Stimulated activated naive CD8-positive, alpha-beta T cell treated with anti-CD3 and anti-CD28 coated beads, Interleukin-15, Interleukin-2, amounts not matched to agents 100 ng/mL and 50 ng/mL, for 24 hours (primary cell): ENCODE results near the gene TENM4.

Source experiments
- H3K27ac Mint-ChIP-seq: one replicate; pipeline ENCODE4 v1.8.0; 2021; ENCODE audit warnings: mild to moderate bottlenecking, mixed read lengths
- H3K27me3 Mint-ChIP-seq: one replicate; pipeline ENCODE4 v1.8.0; 2021; ENCODE audit warnings: mixed read lengths
- H3K36me3 Mint-ChIP-seq: one replicate; pipeline ENCODE4 v1.8.0; 2021; ENCODE audit warnings: low read depth, mixed read lengths
- H3K4me1 Mint-ChIP-seq: one replicate; pipeline ENCODE4 v1.8.0; 2021; ENCODE audit warnings: low read depth, mixed read lengths
- H3K4me3 Mint-ChIP-seq: one replicate; pipeline ENCODE4 v1.8.0; 2021; ENCODE audit warnings: mild to moderate bottlenecking, mixed read lengths
- H3K9me3 Mint-ChIP-seq: one replicate; pipeline ENCODE4 v1.8.0; 2021; ENCODE audit warnings: mixed read lengths

The TENM4 gene

DNA sequence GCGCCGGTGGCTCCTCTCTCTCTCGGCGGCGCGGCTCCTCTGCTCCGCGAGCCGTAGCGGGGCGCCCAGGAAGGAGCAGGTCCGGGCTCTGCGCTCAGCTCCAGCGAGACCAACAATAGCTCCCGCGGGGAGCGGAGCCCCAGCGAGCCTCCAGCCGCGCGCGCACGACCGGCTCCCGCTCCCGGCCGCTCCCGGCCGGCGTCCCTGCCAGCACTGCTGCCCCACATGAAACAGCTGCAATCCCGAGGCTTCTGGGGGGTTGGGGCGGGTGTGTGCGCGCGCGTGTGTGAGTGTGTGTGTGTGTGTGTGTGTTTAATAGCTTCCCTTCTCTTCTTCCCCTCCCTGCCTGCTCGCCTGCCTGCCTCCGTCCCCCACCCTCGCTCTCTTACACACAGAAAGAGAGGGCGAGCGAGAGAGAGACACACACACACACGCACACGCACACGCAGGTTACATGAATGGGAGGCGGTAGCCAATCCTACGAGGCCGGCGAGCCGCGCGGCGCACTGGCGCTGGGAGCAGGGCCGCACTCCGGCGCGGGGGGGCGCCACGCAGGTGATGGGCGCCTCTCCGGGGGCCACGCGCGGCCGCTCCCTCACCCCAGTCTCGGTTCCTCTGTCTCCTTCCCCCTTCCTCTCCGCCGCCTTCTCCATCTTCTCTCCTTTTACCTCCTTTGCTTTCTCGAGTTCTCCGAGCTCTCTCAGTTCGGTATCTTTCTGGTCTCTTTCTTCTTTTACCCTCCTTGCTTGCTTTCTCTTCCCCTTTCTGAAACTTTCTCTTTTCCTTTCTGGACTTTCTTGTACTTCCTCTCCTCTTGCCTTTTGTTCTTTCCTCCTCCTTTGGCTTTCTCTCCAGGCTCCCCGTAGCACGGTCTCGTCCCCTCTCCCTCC lies at the start of gene TENM4:
Gene TENM4, minus strand, starts transcription at position 460 of the 890 bp plus-strand sequence. CDS start 371,086 bp downstream, outside the sequence.
- peaks cover 14% of the 10 kb centered on the region for H3K4me1 Mint-ChIP-seq
- H3K27me3 Mint-ChIP-seq: peaks cover 70% of the 10 kb centered on the region
- no peaks in the 10 kb centered on the region for H3K36me3 Mint-ChIP-seq
- no peaks in the 10 kb centered on the region for H3K9me3 Mint-ChIP-seq
- H3K4me3 Mint-ChIP-seq: peak within 1 kb of the TSS; percentile 70
- H3K27ac Mint-ChIP-seq: no peak within 1 kb of the TSS

GRCh38 chr11:79488286-79488685 lies 47.5 kb upstream of the TENM4 start:
- H3K27me3 Mint-ChIP-seq: peaks cover 13% of the 10 kb centered on the region
- no peaks in the 10 kb centered on the region for H3K36me3 Mint-ChIP-seq
- no peak overlapping the region for H3K27ac Mint-ChIP-seq
- no peaks in the 10 kb centered on the region for H3K4me1 Mint-ChIP-seq
- H3K9me3 Mint-ChIP-seq: no peaks in the 10 kb centered on the region
- no peak overlapping the region for H3K4me3 Mint-ChIP-seq

DNA sequence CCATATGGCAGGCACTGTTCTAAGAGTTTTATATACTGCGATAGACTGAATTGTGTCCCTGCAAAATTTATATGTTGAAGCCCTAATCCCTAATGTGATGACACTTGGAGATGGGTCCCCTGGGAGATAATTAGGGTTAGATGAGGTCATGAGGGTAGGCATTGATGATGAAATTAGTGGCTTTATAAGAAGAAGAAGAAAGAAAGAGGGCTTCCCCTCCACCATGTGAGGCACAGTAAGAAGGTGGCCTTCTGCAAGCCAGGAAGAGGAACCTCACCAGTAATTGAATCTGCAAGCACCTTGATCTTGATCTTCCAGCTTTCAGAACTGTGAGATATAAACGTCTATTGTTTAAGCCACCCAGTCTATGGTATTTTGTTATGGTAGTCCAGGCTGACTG lies 46.6 kb upstream of the TENM4 start:
- Mint-ChIP-seq H3K27ac (no peak overlapping the region), H3K36me3 (no peaks in the 10 kb centered on the region), H3K9me3 (no peaks in the 10 kb centered on the region), H3K4me3 (no peak overlapping the region), H3K27me3 (peaks cover 11% of the 10 kb centered on the region), H3K4me1 (no peaks in the 10 kb centered on the region)

GRCh38 chr11:79486242-79486984 lies 45.6 kb upstream of the TENM4 start:
- Mint-ChIP-seq H3K27me3 (peaks cover 11% of the 10 kb centered on the region), H3K27ac (no peak overlapping the region), H3K4me3 (no peak overlapping the region), H3K36me3 (no peaks in the 10 kb centered on the region), H3K9me3 (no peaks in the 10 kb centered on the region), H3K4me1 (no peaks in the 10 kb centered on the region)

GRCh38 chr11:79485694-79486093 lies 44.9 kb upstream of the TENM4 start:
- Mint-ChIP-seq H3K4me3 (no peak overlapping the region), H3K4me1 (no peaks in the 10 kb centered on the region), H3K36me3 (no peaks in the 10 kb centered on the region), H3K27ac (no peak overlapping the region), H3K27me3 (peaks cover 11% of the 10 kb centered on the region), H3K9me3 (no peaks in the 10 kb centered on the region)

GRCh38 chr11:79484872-79485271 lies 44.0 kb upstream of the TENM4 start:
- H3K27ac Mint-ChIP-seq: no peak overlapping the region
- H3K36me3 Mint-ChIP-seq: no peaks in the 10 kb centered on the region
- no peaks in the 10 kb centered on the region for H3K4me1 Mint-ChIP-seq
- peaks cover 11% of the 10 kb centered on the region for H3K27me3 Mint-ChIP-seq
- H3K9me3 Mint-ChIP-seq: no peaks in the 10 kb centered on the region
- no peak overlapping the region for H3K4me3 Mint-ChIP-seq

GRCh38 chr11:79482800-79483199 lies 42.0 kb upstream of the TENM4 start:
- H3K4me1 Mint-ChIP-seq: no peaks in the 10 kb centered on the region
- peaks cover 11% of the 10 kb centered on the region for H3K27me3 Mint-ChIP-seq
- H3K27ac Mint-ChIP-seq: no peak overlapping the region
- H3K9me3 Mint-ChIP-seq: no peaks in the 10 kb centered on the region
- H3K36me3 Mint-ChIP-seq: no peaks in the 10 kb centered on the region
- no peak overlapping the region for H3K4me3 Mint-ChIP-seq

DNA sequence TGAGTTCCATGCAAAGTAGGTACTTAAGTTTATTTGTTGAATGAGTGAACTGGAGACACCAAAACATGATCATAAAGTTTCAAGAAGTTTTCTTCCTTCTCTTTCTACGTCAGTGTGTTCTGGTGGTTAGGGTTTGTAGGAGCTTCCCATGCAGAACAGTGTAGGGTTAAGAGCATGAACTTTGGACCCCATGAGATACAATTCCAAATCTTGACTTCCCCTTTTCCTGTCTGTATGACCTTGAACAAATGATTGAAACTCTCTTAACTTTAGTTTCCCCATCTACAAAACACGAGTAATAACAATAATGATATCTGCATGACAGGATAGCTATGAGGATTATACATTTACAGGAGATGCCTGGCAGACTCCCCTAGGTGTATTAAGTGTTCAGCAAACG lies 41.0 kb upstream of the TENM4 start:
- Mint-ChIP-seq H3K27ac (no peak overlapping the region), H3K4me1 (no peaks in the 10 kb centered on the region), H3K27me3 (peaks cover 15% of the 10 kb centered on the region), H3K36me3 (no peaks in the 10 kb centered on the region), H3K9me3 (peaks cover 6% of the 10 kb centered on the region), H3K4me3 (no peak overlapping the region)

DNA sequence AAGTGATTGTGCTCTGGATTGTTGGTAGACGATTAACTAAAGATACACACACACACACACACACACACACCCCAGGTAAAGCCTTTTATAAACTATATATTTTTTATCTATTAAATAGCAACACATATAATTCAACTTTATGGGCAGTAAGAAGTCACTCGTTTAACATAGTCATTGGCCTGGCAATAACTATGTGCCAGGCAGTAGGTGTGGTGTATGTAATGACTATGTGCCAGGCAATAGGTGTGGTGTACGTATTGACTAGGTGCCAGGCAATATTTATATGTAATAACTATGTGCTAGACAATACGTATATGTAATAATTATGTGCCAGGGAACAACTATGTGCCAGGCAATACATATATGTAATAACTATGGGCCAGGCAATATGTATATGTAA lies 40.0 kb upstream of the TENM4 start:
- Mint-ChIP-seq H3K4me3 (no peak overlapping the region), H3K27me3 (peaks cover 10% of the 10 kb centered on the region), H3K4me1 (no peaks in the 10 kb centered on the region), H3K27ac (no peak overlapping the region), H3K9me3 (peaks cover 6% of the 10 kb centered on the region), H3K36me3 (no peaks in the 10 kb centered on the region)

GRCh38 chr11:79472819-79473529 lies 32.1 kb upstream of the TENM4 start:
- H3K4me1 Mint-ChIP-seq: no peaks in the 10 kb centered on the region
- H3K27ac Mint-ChIP-seq: no peak overlapping the region
- no peak overlapping the region for H3K4me3 Mint-ChIP-seq
- H3K36me3 Mint-ChIP-seq: no peaks in the 10 kb centered on the region
- H3K27me3 Mint-ChIP-seq: peaks cover 23% of the 10 kb centered on the region
- peaks cover 6% of the 10 kb centered on the region for H3K9me3 Mint-ChIP-seq

GRCh38 chr11:79471071-79471844 lies 30.4 kb upstream of the TENM4 start:
- H3K4me3 Mint-ChIP-seq: no peak overlapping the region
- H3K36me3 Mint-ChIP-seq: no peaks in the 10 kb centered on the region
- no peaks in the 10 kb centered on the region for H3K4me1 Mint-ChIP-seq
- H3K9me3 Mint-ChIP-seq: no peaks in the 10 kb centered on the region
- H3K27me3 Mint-ChIP-seq: peaks cover 24% of the 10 kb centered on the region
- H3K27ac Mint-ChIP-seq: no peak overlapping the region

- Mint-ChIP-seq H3K27me3 (peaks cover 28% of the 10 kb centered on the region), H3K4me3 (no peak overlapping the region), H3K4me1 (no peaks in the 10 kb centered on the region), H3K36me3 (no peaks in the 10 kb centered on the region), H3K9me3 (no peaks in the 10 kb centered on the region), H3K27ac (no peak overlapping the region)
Observed at GRCh38 chr11:79470161-79470560, 29.3 kb upstream of the TENM4 start.

GRCh38 chr11:79467761-79468160 lies 26.9 kb upstream of the TENM4 start:
- no peaks in the 10 kb centered on the region for H3K4me1 Mint-ChIP-seq
- no peak overlapping the region for H3K27ac Mint-ChIP-seq
- H3K36me3 Mint-ChIP-seq: no peaks in the 10 kb centered on the region
- H3K4me3 Mint-ChIP-seq: no peak overlapping the region
- H3K27me3 Mint-ChIP-seq: peaks cover 29% of the 10 kb centered on the region
- H3K9me3 Mint-ChIP-seq: no peaks in the 10 kb centered on the region

DNA sequence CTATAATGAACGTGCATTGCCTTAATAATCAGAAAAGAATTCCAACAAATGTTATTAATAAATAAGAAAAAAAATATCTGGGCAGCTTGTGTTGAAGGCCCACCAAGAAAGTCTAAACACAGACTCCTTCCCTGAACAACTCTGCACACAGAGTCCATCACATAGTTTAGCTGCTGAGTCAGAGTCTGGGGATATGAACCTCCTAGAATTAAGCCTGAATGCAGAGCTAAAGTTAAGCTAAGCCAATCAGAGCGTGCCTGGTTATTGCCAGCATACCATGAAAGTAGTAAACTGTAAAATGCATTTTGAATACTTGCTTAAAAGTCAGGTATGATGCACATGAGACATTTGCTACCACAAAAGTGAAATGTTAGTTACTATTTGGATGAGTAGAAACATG lies 25.6 kb upstream of the TENM4 start:
- Mint-ChIP-seq H3K27me3 (peaks cover 20% of the 10 kb centered on the region), H3K36me3 (no peaks in the 10 kb centered on the region)

More for the DNA sequence above, 25.6 kb upstream of the TENM4 start:
- H3K27ac Mint-ChIP-seq: no peak overlapping the region
- no peaks in the 10 kb centered on the region for H3K4me1 Mint-ChIP-seq
- H3K9me3 Mint-ChIP-seq: no peaks in the 10 kb centered on the region
- no peak overlapping the region for H3K4me3 Mint-ChIP-seq
